Esophagus muscularis mucosa (tissue), 4 donors: Measurements from ENCODE around the gene PPP1R37. TPM values are rescaled to one million over a fixed set of nuclear protein-coding genes. Genes with fewer than 3 reads are reported as not detected.

Experiments
- DNase-seq: peaks from one replicate; pipeline ENCODE4 v3.0.0-alpha.2; 2017; ENCODE audit errors: extremely low spot score
- H3K27ac ChIP-seq, 4 donors: fragments of 200-600 bp; sonication (generic); replicated peaks in 1 of 4; 1 replicate in 3 of 4; 2 replicates in 1 of 4; pipeline ENCODE4 v1.5.1; 2016 to 2019; ENCODE audit warnings: mild to moderate bottlenecking in 1 of 4
- H3K27me3 ChIP-seq, 4 donors: fragments of 200-600 bp; sonication (generic); one replicate each; pipeline versions ENCODE4 v1.5.1 to v1.6.0; 2016 to 2019
- H3K36me3 ChIP-seq, 4 donors: fragments of 200-600 bp; sonication (generic); one replicate each; pipeline ENCODE4 v1.5.1; 2016 to 2019
- H3K4me1 ChIP-seq, 4 donors: fragments of 200-600 bp; sonication (generic); one replicate each; pipeline ENCODE4 v1.5.1; 2016 to 2019
- H3K4me3 ChIP-seq, 4 donors: fragments of 200-600 bp; sonication (generic); 1 replicate in 2 of 4; 2 replicates in 2 of 4; pipeline ENCODE4 v1.5.1; 2016 to 2019; ENCODE audit warnings: mild to moderate bottlenecking in 4 of 4, moderate library complexity in 1 of 4
- H3K9me3 ChIP-seq, 4 donors: fragments of 200-600 bp; sonication (generic); 1 replicate in 3 of 4; 2 replicates in 1 of 4; pipeline ENCODE4 v1.5.1; 2016 to 2019
- CTCF ChIP-seq, 3 experiments: fragments of 200-600 bp in 2 of 3; fragments of 450-650 bp in 1 of 3; sonication (generic) in 2 of 3; IDR thresholded peaks; one replicate each; pipeline ENCODE4 v1.5.1; 2017 to 2019; ENCODE audit warnings: antibody characterized with exemption in 3 of 3, mild to moderate bottlenecking in 2 of 3, moderate library complexity in 1 of 3
- EP300 ChIP-seq: sonication (generic); formaldehyde crosslinking; IDR thresholded peaks from one replicate; pipeline ENCODE4 v1.6.1; 2017; ENCODE audit warnings: antibody characterized with exemption
- POLR2A ChIP-seq: fragments of 450-650 bp; IDR thresholded peaks from one replicate; pipeline ENCODE4 v1.6.1; 2017; ENCODE audit warnings: antibody characterized with exemption, moderate library complexity, mild to moderate bottlenecking, low read depth
- POLR2AphosphoS5 ChIP-seq, 2 donors: sonication (generic); formaldehyde crosslinking; IDR thresholded peaks; one replicate each; pipeline ENCODE4 v1.6.1; 2017; ENCODE audit warnings: antibody characterized with exemption in 2 of 2
- WGBS: methylation state at CpG from one replicate; pipeline ENCODE4 v1.1.5; 2018; 5-methylcytosine and 5-hydroxymethylcytosine counted together
- intact Hi-C: fragments of 100-400 bp; cut with DNase I; formaldehyde crosslinking; loops from one replicate; pipeline ENCODE4 v1.15.1; 2023
- total RNA-seq, 4 donors: library from RNA; depleted of rRNA; stranded (reverse); fragments of >200 nt; gene quantifications; one replicate each; pipeline versions ENCODE4 v1.1.0 to v1.2.1, GENCODE V29; 2016

PPP1R37 gene
- total RNA-seq, 4 donors from 2014 or later, result 21.0 to 46.7 (median 28.3) TPM

- H3K9me3 ChIP-seq, result no peaks in the 10 kb centered on the region
- peaks cover 23 to 35% (median 29%) of the 10 kb centered on the region in 4 donors for H3K4me1 ChIP-seq
- DNase-seq, result no peak
- TF ChIP-seq POLR2A (no peak), EP300 (no peak), CTCF (IDR thresholded peaks at IDR 0.05) (no peak), POLR2AphosphoS5 (IDR thresholded peaks at IDR 0.05) (no peak)
- peaks cover 0 to 86% (median 36%) of the 10 kb centered on the region in 4 donors for H3K27me3 ChIP-seq
- no peak overlapping the region for H3K27ac ChIP-seq
- H3K36me3 ChIP-seq, result no peaks in the 10 kb centered on the region
- 53% methylated on average over 19 of the region's 19 CpGs for WGBS
- intact Hi-C loops, result no loop called here
- peak overlapping the region; percentile 32 to 52 (median 44) for H3K4me3 ChIP-seq
These were observed 61.3 kb downstream of the PPP1R37 start for GRCh38 chr19:45154064-45154827.

- WGBS, result 61% methylated on average over 6 of the region's 11 CpGs
- no peak overlapping the region for H3K27ac ChIP-seq
- H3K36me3 ChIP-seq, result no peaks in the 10 kb centered on the region
- peaks cover 23 to 34% (median 29%) of the 10 kb centered on the region in 4 donors for H3K4me1 ChIP-seq
- no peak for DNase-seq
- TF ChIP-seq POLR2AphosphoS5 (IDR thresholded peaks at IDR 0.05), result no peak
- no peak for TF ChIP-seq POLR2A
- no peak for TF ChIP-seq EP300
- no peak for TF ChIP-seq CTCF (IDR thresholded peaks at IDR 0.05)
- H3K9me3 ChIP-seq, result no peaks in the 10 kb centered on the region
- H3K4me3 ChIP-seq, result no peak overlapping the region
- intact Hi-C loops, result no loop called here
- H3K27me3 ChIP-seq, result peaks cover 0 to 93% (median 45%) of the 10 kb centered on the region in 4 donors
These were observed 63.1 kb downstream of the PPP1R37 start for GRCh38 chr19:45156011-45156630.

- intact Hi-C loops, result no loop called here
- no peak for DNase-seq
- Histone ChIP-seq H3K27me3 (peaks cover 0 to 93% (median 43%) of the 10 kb centered on the region in 4 donors), H3K4me1 (peaks cover 23 to 31% (median 27%) of the 10 kb centered on the region in 4 donors), H3K27ac (no peak overlapping the region), H3K9me3 (no peaks in the 10 kb centered on the region), H3K4me3 (no peak overlapping the region), H3K36me3 (no peaks in the 10 kb centered on the region)
- TF ChIP-seq POLR2AphosphoS5 (IDR thresholded peaks at IDR 0.05), result no peak
- no peak for TF ChIP-seq POLR2A
- no peak for TF ChIP-seq EP300
- no peak for TF ChIP-seq CTCF (IDR thresholded peaks at IDR 0.05)
- 83% methylated on average over 11 of the region's 11 CpGs for WGBS
These were observed 63.8 kb downstream of the PPP1R37 start for GRCh38 chr19:45156751-45157150.

GRCh38 chr19:45158503-45159209 lies 65.7 kb downstream of the PPP1R37 start:
- H3K27ac ChIP-seq, result no peak overlapping the region
- H3K36me3 ChIP-seq, result no peaks in the 10 kb centered on the region
- DNase-seq, result no peak
- TF ChIP-seq POLR2A (no peak), CTCF (IDR thresholded peaks at IDR 0.05) (no peak), POLR2AphosphoS5 (IDR thresholded peaks at IDR 0.05) (no peak), EP300 (no peak)
- H3K9me3 ChIP-seq, result no peaks in the 10 kb centered on the region
- H3K4me3 ChIP-seq, result no peak overlapping the region
- intact Hi-C loops, result no loop called here
- WGBS, result 79% methylated on average over 22 of the region's 27 CpGs
- H3K27me3 ChIP-seq, result peaks cover 0 to 83% (median 34%) of the 10 kb centered on the region in 4 donors
- peaks cover 4 to 21% (median 10%) of the 10 kb centered on the region in 4 donors for H3K4me1 ChIP-seq
